ENCODE measurements around the gene ATP5ME.
"Not testable (repeated sequence)": the region's sequence is repeated elsewhere in the genome, so short reads cannot be mapped to it uniquely, and the experiment has no call there.

The ATP5ME gene, protein sequence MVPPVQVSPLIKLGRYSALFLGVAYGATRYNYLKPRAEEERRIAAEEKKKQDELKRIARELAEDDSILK

DNA sequence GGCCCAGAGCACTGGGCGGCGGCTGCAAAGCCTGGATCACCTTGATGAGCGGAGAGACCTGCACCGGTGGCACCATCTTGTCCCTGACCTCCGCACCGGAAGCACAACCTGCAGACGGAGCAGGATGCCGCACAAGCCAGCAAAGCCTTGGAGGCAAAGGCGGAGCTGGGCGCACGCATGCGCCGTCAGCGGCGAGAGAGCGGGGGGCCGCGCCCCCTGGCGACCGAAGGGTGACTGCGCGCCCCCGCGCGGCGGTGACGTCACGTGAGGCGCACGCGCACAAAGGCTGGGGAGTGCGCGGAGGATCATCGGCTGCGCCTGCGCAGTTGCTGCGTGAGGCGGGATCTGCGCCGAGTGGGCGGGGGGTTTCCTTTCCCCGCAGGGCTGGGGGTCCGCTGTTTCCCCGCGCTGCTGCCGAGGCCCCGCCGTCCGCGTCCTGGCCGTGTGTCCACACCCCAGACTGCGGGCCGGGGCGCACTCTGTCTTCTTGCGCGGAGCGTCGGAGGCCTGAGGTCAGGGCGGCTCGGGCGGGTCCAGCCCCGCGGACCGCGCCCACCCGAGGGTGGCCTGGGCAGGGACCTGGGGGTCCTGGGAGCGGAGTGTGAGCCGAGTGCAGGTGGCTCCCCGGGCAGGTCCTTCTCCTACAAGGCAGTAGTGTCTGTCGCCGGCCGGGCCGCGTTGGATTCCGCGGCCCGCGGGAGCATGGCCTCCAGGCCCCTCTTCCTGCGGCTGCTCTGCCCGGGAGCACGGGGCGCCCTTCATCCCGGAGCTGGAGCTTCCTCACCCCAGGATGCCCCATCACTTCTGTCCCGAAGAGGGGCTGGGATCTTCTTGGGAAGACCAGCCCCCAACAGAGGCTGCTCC lies at the start of gene ATP5ME, which contains the start of gene MYL5:
ATP5ME (minus strand) TSS at position 105 of the 864 bp plus-strand sequence; CDS start at position 76, 29 bp downstream.
MYL5 (plus strand) TSS at position 371 of the 864 bp plus-strand sequence. CDS start 3,485 bp downstream, outside the sequence.
- peak; percentile 97 for DNase-seq (ENCODE audit: low spot score)

DNA sequence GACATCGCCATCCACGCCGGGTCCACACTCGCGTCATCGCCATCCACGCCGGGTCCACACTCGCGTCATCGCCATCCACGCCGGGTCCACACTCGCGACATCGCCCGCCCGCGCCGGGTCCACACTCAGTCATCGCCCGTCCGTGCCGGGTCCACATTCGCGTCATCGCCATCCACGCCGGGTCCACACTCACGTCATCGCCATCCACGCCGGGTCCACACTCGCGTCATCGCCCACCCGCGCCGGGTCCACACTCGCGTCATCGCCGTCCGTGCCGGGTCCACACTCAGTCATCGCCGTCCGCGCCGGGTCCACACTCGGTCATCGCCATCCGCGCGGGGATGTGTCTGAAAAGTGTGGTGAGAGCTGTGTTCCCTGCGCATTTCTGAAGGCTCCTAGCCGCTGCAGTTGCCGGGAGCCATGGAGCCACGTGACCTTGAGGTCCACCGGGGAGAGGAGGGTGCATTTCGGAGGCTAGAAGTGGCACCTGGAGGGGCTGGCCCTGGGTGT lies 48.8 kb upstream of the ATP5ME start:
- DNase-seq (ENCODE audit: low spot score), result no peak

DNA sequence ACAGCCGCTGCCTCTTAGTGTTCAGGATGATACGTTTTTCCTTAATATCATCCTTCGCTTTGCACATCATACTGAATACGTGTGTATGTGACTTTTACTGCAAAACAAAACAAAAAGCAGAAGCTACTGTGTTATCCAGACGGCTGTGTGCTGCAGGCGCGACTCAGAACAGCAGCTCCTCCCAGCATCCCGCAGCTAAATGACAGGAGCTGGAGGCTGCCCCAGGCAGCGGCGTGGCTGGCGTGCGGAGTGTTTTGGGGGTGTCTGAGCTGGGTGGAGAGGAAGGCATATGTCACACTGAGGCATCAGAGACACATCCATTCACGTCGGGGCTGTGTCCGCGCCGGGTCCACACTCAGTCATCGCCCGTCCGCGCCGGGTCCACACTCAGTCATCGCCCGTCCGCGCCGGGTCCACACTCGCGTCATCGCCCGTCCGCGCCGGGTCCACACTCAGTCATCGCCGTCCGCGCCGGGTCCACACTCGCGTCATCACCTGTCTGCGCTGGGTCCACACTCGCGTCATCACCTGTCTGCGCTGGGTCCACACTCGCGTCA lies 48.2 kb upstream of the ATP5ME start:
- no peak for DNase-seq (ENCODE audit: low spot score)

DNA sequence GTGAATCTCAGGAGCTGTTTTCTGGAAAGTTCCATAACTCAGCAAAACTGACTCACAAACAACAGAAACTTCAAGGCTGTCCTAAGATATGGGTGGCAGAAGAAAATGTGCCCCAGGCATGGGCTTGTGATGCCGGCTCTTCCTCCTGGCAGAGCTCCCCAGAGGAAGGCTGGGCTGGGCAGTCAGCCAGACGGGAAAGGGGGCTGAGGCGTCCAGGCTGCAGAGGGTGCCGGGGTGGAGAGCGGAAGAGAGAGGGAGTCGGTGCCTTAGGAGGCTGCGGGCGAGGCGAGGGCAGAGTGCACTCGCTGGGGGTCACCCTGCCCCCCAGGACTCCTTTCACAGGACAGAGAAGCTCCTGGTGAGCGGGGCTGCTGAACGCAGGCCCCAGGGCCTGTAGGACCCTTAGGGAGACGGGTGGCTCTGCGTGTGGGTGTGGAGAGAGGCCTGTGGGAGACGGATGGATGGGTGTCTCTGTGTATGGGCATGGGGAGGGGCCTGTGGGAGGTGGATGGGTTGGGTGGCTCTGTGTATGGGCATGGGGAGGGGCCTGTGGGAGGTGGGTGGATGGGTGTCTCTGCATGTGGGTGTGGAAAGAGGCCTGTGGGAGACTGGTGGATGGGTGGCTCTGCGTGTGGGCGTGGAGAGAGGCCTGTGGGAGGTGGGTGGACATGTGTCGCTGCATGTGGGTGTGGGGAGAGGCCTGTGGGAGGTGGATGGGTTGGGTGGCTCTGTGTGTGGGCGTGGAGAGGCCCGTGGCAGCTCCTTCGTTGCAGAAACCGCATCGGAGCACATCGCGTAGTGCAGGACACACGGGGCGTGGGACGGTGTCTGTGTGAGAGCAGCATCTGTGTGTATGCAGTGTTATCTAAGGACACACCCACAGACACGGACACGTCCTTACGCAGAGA lies 47.4 kb upstream of the ATP5ME start:
- DNase-seq (ENCODE audit: low spot score), result peak; percentile 10

DNA sequence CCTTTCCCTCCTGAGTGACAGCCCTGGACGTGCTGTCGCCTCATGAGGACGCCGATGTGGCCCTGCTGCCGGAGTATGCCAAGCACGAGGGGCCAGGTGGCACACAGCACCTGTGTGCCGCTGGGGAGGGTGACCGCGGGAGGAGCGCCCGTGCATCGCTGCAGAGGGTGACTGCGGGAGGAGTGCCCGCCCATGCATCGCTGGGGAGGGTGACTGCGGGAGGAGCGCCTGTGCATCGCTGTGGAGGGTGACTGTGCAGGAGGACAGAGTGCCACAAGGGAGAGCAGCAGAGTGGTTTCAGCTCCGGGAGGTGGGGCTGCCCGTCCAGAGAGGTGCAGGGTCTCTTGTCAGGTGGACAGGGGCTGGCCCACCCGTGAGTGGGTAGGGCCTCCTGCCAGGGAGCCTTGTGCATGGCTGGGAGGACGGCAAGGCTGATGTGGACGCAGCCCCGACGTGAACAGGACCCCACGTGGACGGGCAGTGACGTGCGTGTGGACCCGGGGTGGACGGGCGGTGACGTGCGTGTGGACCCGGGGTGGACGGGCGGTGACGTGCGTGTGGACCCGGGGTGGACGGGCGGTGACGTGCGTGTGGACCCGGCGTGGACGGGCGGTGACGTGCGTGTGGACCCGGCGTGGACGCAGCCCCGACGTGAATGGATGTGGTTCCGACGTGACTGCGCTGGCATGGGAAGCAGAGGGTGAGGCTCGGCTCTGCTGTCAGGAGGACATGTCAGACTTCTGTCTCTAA lies 46.2 kb upstream of the ATP5ME start:
- DNase-seq (ENCODE audit: low spot score), result no peak

DNA sequence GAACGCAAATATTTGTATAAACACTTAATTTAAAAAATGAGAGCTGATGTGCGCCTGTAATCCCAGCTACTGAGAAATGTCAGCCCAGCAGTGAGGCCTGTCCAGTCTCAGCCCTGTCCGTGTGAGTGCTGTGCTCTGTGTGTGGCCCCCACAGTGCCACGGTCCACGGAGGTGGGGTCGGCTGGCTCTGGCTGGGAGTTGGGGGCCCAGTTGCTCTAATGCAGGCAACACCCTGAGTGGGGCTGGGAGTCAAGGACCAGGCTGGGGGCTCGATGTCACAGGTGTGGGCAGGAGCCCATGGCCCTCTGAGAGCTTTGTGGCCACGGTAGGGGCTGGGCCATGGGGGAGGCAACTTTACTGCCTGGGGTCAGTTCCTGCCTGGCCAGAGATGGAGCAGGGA lies 44.4 kb upstream of the ATP5ME start:
- DNase-seq (ENCODE audit: low spot score), result no peak

DNA sequence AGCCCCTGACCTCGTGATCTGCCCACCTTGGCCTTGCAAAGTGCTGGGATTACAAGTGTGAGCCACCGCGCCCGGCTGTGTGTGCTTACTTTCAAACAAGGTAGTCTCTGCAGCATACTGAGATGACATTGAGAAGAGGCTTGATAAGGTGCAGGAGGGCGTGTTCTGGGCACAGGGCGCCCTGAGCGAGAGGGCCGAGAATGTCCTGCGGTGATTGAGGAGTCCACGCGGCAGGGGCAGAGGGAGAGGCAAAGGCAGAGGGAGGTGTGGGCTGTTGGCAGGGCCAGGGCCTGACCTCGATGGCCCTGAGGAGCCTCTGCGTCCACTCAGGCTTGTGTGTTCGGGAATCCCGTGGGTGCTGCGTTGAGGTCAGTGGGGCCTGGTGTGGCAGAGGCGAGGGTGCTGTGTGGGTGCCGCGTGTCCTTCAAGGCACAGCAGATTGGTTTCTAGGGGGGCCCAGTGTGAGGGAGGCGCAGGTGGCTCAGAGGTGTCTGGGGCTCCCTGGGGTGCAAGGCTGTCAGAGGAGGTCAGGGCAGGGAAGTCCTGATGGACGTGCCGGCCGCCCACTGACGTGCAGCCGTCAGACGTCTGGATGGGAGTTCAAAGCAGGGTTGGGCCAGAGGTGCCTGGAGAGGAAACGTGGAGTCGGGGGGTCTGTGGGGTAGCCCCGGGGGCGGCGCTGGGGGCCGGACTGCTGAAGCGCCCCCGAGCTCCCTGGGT lies 43.7 kb upstream of the ATP5ME start:
- DNase-seq (ENCODE audit: low spot score), result no peak

DNA sequence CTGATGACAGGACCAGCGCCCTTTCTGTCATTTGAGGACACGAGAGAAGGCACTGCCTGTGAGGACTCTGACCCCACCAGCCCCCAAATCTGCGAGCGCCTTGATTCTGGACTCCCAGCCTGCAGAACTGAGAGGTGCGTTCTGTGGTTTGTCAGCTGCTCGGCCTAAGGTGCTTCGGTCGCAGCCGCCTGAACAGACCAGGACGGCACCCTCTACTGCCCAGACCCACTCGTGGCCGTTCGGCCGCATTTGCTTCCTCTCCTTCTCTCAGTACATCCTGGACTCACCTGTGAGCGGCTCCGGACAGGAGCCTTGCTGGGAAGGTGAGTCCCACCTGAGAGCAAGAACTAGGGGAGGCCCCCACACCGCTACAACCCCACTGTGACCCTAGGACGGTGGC lies 40.0 kb upstream of the ATP5ME start:
- no peak for DNase-seq (ENCODE audit: low spot score)

DNA sequence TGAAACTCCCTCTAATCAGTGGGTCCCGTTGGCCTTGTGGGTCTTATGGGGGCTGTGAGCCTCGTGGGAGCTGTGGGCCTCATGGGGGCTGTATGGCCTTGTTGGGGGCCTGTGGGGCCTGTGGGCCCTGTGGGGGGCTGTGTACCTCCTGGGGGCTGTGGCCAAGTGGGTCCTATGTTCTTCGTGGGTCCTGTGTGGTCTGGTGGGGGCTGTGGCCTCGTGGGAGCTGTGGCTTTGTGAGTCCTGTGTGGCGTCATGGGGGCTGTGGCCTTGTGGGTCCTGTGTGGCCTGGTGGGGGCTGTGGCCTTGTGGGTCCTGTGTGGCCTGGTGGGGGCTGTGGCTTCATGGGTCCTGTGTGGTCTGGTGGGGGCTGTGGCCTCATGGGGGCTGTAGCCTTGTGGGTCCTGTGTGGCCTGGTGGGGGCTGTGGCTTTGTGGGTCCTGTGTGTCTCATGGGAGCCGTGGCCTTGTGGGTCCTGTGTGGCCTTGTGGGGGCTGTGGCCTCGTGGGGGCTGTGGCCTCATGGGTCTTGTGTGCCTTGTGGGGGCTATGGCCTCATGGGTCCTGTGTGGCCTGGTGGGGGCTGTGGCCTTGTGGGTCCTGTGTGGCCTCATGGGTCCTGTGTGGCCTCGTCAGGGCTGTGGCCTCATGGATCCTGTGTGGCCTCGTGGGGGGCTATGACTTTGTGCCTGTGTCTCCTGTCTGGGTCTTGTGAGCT lies 39.0 kb upstream of the ATP5ME start:
- DNase-seq (ENCODE audit: low spot score), result no peak

DNA sequence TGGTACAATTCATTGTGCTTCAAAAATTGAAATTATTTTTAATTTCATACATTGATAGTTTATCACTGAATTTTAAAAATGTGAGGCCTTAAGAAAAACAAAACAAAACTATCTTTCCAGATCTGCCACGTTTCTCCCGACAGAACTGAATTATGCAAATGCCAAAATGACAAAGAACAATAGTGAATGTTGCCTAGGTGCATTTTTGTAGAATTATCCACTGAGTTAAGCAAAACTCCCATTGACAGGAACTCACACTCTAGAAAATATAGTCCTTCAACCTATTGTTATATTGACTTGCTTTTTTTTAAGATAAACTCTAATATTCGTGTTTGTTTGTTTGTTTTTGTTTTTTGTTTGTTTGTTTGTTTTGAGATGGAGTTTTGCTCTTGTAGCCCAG lies 38.0 kb upstream of the ATP5ME start:
- no peak for DNase-seq (ENCODE audit: low spot score)

DNA sequence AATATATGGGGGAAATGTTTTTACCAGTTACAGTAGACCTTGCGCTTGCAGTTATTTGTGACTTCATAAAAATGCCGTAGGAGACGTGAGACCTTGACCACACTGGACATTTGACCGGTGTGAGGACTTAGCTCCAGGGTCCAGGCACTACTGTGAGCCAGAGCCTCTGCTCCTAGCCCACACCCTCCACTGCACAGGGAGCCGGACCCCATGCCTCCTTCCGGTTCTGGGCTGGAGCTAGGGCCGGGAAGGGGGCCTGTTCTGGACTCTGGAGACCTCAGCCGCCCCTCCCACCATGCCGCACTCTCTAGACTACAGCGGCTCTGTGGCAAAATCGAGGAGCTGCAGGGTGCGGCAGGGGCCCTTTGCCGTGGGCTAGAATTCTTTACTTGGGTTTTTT lies 36.8 kb upstream of the ATP5ME start:
- DNase-seq (ENCODE audit: low spot score), result no peak

DNA sequence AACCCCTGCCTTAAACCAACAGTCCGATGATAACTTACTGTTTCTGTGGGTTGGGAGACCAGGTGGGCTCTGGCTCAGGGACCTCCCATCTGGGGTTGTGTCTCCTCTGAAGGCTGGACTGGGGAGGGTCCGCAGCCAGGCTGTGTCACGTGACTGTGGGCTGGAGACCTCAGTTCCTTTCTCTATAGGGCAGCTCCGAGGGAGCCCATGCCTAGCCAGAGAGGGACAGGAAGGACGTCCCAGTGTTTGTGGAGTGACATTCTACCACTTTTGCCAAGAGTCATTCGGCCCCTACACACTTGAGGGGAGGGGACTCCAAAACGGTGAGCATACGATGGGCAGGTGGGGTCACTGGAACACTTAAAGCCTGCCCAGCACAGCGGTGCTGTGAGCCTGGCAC lies 36.0 kb upstream of the ATP5ME start:
- no peak for DNase-seq (ENCODE audit: low spot score)

DNA sequence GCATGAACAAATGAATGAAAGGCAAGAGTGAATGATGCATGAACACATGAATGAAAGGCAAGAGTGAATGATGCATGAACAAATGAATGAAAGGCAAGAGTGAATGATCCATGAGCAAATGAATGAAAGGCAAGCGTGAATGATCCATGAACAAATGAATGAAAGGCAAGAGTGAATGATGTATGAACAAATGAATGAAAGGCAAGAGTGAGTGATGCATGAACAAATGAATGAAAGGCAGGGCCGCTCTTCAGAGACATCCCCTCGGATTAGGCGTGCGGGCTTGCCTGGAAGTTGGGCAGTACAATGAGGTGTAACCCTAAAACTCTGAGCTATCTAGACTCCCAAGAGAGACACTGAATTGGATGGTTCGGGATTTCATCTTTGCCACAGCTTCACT lies 35.3 kb upstream of the ATP5ME start:
- DNase-seq (ENCODE audit: low spot score), result no peak

DNA sequence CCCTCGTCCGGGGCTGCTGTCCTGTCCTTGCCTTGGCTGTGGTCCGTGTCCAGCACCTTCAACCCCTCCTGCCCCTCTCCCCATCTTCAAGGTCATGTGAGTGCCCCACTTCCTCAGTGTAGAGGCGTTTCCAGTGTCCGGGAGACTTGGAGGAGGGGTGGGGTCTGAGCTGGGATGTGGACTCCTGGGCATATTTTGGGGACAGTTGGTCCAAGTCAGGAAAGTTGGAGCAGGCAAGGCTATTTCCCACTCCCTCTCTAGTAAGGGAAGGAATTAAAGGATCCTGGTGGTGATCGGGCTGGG lies 34.5 kb upstream of the ATP5ME start:
- no peak for DNase-seq (ENCODE audit: low spot score)

DNA sequence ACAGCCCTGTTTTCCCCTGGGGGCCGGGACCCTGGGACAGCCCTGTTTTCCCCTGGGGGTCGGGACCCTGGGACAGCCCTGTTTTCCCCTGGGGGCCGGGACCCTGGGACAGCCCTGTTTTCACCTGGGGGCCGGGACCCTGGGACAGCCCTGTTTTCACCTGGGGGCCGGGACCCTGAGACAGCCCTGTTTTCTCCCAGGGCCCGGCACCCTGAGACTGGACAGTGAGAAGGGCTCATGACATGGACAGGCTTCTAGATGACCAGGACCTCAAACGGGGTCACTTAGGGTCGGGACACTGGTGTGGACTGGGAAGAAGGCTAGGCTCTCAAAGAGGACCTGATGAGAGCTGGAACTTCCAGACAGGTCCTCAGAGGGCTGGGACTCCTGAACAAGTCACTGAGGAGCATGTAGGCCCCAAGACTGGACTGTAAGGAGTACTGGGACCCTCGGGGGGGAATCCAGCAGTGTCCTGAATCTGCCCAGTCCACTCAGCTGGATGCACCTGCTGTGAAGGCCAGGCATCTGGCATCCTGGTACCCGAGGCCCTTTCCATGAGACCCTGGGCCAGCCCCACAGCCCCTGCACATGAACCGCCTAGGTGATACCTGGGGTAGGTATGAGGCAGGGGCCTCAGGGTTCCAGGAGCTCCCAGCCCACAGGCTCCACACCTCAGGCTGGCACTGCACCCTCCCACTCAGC lies 34.0 kb upstream of the ATP5ME start:
- DNase-seq (ENCODE audit: low spot score), result no peak

DNA sequence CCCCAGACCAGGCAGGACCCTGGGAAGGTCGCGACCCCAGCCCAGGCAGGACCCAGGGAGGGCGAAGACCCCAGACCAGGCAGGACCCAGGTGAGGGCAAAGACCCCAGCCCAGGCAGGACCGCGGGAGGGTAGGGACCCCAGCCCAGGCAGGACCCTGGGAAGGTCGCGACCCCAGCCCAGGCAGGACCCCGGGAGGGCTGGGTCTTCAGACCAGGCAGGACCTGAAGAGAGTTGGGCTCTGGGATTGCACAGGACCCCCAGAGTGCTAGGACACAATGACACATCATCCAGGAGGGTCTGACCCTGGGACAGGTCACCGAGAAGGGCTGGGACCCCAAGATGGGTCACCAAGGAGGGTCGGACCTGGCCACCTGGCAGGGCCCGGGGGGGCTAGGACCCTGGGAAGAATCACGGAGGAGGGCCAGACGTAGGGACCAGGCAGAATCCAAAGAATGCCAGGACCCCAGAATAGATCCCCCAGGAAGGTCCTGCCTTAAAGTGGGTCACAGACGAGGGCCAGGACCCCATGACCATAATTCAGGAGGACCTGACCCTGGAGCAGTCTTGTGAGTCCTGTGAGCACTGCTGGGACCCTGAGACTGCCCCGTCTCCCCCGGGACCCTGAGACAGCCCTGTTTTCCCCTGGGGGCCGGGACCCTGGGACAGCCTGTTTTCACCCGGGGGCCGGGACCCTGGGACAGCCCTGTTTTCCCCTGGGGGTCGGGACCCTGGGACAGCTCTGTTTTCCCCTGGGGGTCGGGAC lies 32.9 kb upstream of the ATP5ME start:
- DNase-seq (ENCODE audit: low spot score), result no peak

DNA sequence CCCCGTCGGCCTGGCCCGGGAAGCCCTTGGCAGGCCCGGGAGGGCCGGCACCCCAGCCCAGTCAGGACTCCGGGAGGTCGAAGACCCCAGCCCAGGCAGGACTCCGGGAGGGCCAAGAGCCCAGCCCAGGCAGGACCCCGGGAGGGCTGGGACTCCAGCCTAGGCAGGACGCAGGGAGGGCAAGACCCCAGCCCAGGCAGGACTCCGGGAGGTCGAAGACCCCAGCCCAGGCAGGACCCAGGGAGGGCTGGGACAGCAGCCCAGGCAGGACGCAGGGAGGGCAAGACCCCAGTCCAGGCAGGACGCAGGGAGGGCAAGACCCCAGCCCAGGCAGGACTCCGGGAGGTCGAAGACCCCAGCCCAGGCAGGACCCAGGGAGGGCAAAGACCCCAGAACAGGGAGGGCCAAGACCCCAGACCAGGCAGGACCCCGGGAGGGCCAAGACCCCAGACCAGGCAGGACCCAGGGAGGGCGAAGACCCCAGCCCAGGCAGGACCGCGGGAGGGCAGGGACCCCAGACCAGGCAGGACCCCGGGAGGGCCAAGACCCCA lies 32.1 kb upstream of the ATP5ME start:
- DNase-seq (ENCODE audit: low spot score), result not testable (repeated sequence)

DNA sequence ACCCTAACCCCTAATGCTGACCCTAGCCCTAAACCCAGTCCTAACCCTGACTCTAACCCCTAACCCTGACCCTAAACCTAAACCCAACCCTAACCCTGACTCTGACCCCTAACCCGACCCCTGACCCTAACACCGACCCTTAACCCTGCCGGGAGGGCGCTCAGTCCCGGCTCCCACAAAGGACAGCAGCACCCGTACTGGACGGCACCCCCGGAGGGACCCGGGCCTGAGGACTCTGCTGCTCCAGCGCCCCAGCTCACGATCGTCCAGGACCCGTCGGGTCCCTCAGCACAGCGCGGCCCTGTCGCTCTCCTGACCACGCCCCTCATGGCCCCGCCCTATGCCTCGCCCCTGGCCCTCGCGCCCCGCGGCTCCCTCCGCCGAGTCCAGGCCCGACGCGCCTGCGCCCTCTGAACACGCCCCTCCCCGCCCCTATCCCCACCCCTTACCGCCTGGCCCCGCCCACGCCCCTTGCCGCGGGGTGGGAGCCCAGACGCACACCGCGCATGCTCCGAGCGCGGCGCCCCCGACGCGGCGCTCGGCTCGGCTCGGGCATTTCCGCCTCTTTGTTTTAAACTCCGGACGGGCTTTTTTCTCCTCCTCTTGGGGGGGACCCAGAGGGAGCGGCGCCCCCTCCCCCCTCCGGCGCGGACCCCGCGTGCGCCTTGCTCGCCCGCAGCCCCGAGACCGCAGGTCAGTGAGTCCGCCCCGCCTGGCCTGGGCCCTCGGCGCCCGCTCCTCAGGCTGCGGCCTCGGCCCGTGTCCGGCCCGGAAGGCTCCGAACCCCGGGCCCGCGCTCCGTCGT lies 31.4 kb upstream of the ATP5ME start, which contains the start of gene PCGF3:
PCGF3 (plus strand) TSS at position 555 of the 805 bp plus-strand sequence. CDS start 27,849 bp downstream, outside the sequence.
- DNase-seq (ENCODE audit: low spot score), result peak; percentile 88
